ENCODE measurements around the gene POLN. TPM values are rescaled to one million over a fixed set of nuclear protein-coding genes. Genes with fewer than 3 reads are reported as not detected.

Gene POLN
- total and polyA plus RNA-seq, 2 experiments from 2014 or later, result 1.8 to 4.0 TPM

DNA sequence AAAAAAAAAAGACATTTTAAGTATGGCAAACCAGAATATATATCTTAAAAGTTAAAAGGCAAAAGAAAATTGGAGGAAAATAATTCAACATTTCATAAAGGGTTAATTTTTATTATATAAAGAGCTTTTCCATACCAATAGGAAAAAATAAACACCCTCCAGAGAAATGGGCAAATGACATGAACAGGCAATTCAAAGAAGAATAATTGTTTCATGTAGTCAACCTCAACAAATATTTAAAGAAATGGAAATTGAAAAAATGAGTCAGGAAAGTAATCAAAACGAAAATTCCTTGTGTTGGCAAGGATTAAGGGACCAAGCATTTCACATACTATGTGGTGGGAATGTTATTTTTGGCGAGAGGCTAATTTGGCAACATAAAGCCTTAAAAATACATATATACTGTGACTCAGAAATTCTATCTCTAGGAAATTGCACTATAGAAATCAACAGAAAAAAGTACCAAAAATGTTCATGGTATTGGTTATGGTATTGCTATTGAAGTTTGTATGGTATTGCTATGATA is 87.6 kb downstream of the POLN start:
- no peaks in the 10 kb centered on the region for H3K9me2 ChIP-seq (ENCODE audit: insufficient read depth)
- H3K4me3 Mint-ChIP-seq, result no peak overlapping the region
- no peak for DNase-seq (ENCODE audit: low spot score)
- no peak overlapping the region for H2AFZ ChIP-seq
- H4K20me1 ChIP-seq (replicated peaks; ENCODE audit: insufficient read depth), result no peaks in the 10 kb centered on the region
- H3K4me2 ChIP-seq, result no peak overlapping the region
- no peaks in the 10 kb centered on the region for H3F3A ChIP-seq (replicated peaks; ENCODE audit: low read depth)
- no peaks in the 10 kb centered on the region for H3K36me3 Mint-ChIP-seq (ENCODE audit: low read depth)
- no peak for ATAC-seq
- H3K9me3 Mint-ChIP-seq, result peaks cover 9% of the 10 kb centered on the region; the same call in 1 of the 3 replicates
- no peaks in the 10 kb centered on the region for H3K27me3 ChIP-seq (ENCODE audit: insufficient read depth)
- no peak overlapping the region for H3K27ac Mint-ChIP-seq
- H3K27me3 Mint-ChIP-seq (ENCODE audit: insufficient read depth, low read depth, poor library complexity), result peaks cover 2% of the 10 kb centered on the region
- H3K79me2 ChIP-seq (replicated peaks; ENCODE audit: insufficient read depth), result no peaks in the 10 kb centered on the region
- TF ChIP-seq, protein P1, sequence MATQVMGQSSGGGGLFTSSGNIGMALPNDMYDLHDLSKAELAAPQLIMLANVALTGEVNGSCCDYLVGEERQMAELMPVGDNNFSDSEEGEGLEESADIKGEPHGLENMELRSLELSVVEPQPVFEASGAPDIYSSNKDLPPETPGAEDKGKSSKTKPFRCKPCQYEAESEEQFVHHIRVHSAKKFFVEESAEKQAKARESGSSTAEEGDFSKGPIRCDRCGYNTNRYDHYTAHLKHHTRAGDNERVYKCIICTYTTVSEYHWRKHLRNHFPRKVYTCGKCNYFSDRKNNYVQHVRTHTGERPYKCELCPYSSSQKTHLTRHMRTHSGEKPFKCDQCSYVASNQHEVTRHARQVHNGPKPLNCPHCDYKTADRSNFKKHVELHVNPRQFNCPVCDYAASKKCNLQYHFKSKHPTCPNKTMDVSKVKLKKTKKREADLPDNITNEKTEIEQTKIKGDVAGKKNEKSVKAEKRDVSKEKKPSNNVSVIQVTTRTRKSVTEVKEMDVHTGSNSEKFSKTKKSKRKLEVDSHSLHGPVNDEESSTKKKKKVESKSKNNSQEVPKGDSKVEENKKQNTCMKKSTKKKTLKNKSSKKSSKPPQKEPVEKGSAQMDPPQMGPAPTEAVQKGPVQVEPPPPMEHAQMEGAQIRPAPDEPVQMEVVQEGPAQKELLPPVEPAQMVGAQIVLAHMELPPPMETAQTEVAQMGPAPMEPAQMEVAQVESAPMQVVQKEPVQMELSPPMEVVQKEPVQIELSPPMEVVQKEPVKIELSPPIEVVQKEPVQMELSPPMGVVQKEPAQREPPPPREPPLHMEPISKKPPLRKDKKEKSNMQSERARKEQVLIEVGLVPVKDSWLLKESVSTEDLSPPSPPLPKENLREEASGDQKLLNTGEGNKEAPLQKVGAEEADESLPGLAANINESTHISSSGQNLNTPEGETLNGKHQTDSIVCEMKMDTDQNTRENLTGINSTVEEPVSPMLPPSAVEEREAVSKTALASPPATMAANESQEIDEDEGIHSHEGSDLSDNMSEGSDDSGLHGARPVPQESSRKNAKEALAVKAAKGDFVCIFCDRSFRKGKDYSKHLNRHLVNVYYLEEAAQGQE (IDR thresholded peaks at IDR 0.05; ENCODE audit: unreplicated experiment), result no peak
- no peak for TF ChIP-seq JUNB (IDR thresholded peaks at IDR 0.05; ENCODE audit: unreplicated experiment)
- no peak for TF ChIP-seq ETS1 (IDR thresholded peaks at IDR 0.05)
- TF ChIP-seq, protein P2, sequence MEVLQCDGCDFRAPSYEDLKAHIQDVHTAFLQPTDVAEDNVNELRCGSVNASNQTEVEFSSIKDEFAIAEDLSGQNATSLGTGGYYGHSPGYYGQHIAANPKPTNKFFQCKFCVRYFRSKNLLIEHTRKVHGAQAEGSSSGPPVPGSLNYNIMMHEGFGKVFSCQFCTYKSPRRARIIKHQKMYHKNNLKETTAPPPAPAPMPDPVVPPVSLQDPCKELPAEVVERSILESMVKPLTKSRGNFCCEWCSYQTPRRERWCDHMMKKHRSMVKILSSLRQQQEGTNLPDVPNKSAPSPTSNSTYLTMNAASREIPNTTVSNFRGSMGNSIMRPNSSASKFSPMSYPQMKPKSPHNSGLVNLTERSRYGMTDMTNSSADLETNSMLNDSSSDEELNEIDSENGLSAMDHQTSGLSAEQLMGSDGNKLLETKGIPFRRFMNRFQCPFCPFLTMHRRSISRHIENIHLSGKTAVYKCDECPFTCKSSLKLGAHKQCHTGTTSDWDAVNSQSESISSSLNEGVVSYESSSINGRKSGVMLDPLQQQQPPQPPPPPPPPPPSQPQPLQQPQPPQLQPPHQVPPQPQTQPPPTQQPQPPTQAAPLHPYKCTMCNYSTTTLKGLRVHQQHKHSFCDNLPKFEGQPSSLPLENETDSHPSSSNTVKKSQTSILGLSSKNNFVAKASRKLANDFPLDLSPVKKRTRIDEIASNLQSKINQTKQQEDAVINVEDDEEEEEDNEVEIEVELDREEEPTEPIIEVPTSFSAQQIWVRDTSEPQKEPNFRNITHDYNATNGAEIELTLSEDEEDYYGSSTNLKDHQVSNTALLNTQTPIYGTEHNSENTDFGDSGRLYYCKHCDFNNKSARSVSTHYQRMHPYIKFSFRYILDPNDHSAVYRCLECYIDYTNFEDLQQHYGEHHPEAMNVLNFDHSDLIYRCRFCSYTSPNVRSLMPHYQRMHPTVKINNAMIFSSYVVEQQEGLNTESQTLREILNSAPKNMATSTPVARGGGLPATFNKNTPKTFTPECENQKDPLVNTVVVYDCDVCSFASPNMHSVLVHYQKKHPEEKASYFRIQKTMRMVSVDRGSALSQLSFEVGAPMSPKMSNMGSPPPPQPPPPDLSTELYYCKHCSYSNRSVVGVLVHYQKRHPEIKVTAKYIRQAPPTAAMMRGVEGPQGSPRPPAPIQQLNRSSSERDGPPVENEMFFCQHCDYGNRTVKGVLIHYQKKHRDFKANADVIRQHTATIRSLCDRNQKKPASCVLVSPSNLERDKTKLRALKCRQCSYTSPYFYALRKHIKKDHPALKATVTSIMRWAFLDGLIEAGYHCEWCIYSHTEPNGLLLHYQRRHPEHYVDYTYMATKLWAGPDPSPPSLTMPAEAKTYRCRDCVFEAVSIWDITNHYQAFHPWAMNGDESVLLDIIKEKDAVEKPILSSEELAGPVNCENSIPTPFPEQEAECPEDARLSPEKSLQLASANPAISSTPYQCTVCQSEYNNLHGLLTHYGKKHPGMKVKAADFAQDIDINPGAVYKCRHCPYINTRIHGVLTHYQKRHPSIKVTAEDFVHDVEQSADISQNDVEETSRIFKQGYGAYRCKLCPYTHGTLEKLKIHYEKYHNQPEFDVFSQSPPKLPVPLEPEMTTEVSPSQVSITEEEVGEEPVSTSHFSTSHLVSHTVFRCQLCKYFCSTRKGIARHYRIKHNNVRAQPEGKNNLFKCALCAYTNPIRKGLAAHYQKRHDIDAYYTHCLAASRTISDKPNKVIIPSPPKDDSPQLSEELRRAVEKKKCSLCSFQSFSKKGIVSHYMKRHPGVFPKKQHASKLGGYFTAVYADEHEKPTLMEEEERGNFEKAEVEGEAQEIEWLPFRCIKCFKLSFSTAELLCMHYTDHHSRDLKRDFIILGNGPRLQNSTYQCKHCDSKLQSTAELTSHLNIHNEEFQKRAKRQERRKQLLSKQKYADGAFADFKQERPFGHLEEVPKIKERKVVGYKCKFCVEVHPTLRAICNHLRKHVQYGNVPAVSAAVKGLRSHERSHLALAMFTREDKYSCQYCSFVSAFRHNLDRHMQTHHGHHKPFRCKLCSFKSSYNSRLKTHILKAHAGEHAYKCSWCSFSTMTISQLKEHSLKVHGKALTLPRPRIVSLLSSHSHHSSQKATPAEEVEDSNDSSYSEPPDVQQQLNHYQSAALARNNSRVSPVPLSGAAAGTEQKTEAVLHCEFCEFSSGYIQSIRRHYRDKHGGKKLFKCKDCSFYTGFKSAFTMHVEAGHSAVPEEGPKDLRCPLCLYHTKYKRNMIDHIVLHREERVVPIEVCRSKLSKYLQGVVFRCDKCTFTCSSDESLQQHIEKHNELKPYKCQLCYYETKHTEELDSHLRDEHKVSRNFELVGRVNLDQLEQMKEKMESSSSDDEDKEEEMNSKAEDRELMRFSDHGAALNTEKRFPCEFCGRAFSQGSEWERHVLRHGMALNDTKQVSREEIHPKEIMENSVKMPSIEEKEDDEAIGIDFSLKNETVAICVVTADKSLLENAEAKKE (CRISPR knock-in tag; IDR thresholded peaks at IDR 0.05), result no peak
- no peak for TF ChIP-seq NANOG (IDR thresholded peaks at IDR 0.05; ENCODE audit: borderline replicate concordance)
- no peak for TF ChIP-seq ZNF114 (CRISPR knock-in tag; IDR thresholded peaks at IDR 0.05)
- no peak for TF ChIP-seq POLR2AphosphoS5 (IDR thresholded peaks at IDR 0.05; ENCODE audit: low read depth)
- no peak for TF ChIP-seq CREB1 (CRISPR knock-in tag; IDR thresholded peaks at IDR 0.05; ENCODE audit: low read depth)
- no peak overlapping the region for H3K27ac ChIP-seq (ENCODE audit: low read depth)
- no peaks in the 10 kb centered on the region for H3K4me1 Mint-ChIP-seq
- H3K4me1 ChIP-seq (ENCODE audit: insufficient read depth), result no peaks in the 10 kb centered on the region
- H3K36me3 ChIP-seq (ENCODE audit: insufficient read depth), result no peaks in the 10 kb centered on the region
- no peak overlapping the region for H3K4me3 ChIP-seq
